PC-3 (cell line): ENCODE results near the gene KCNIP4. TPM values are rescaled to one million over a fixed set of nuclear protein-coding genes. Genes with fewer than 3 reads are reported as not detected.
A peak's percentile ranks its signal among the peaks of the same experiment; 100 is the strongest.

Source experiments
- ATAC-seq: fragments of 200-7000 bp; cut with Tn5 transposase; 2 replicates; pipeline ENCODE4 v1.9.1; 2020; ENCODE audit warnings: mild to moderate bottlenecking, moderate library complexity
- BruUV-seq: library from RNA; stranded (reverse); fragments of 400-500 nt; replicated peaks from 2 replicates; lab custom pipeline; 2021; lab: Mats Ljungman, UMichigan
- CTCF ChIA-PET: fragments of 300-600 bp; sonication (Branson Sonifier 250); formaldehyde crosslinking; loops from one replicate; lab custom pipeline; 2022; ENCODE audit warnings: antibody characterized with exemption; lab: Charles Lee
- POLR2A ChIA-PET: fragments of 300-600 bp; sonication (Branson Sonifier 250); formaldehyde crosslinking; loops from one replicate; lab custom pipeline; 2022; ENCODE audit warnings: antibody characterized with exemption; ENCODE audit not compliant: unreplicated experiment; lab: Charles Lee
- DNase-seq: peaks from one replicate; pipeline ENCODE4 v3.0.0-alpha.2; 2015
- H2AFZ ChIP-seq: fragments of 300-600 bp; sonication (generic); 2 replicates; pipeline ENCODE4 v1.6.0; 2016; ENCODE audit warnings: antibody characterized with exemption, low read length
- H3F3A ChIP-seq: fragments of 300-600 bp; sonication (generic); one replicate; pipeline ENCODE4 v1.6.0; 2017; ENCODE audit warnings: antibody characterized with exemption, low read length, control low read depth, mild to moderate bottlenecking; ENCODE audit not compliant: unreplicated experiment
- H3K27ac ChIP-seq: fragments of 300-600 bp; sonication (generic); 2 replicates; pipeline ENCODE4 v1.5.1; 2016; ENCODE audit warnings: mild to moderate bottlenecking, low read length
- H3K27me3 ChIP-seq: fragments of 300-600 bp; sonication (generic); 2 replicates; pipeline ENCODE4 v1.6.1; 2016; ENCODE audit warnings: low read length, mixed read lengths
- H3K36me3 ChIP-seq: fragments of 300-600 bp; sonication (generic); 2 replicates; pipeline ENCODE4 v1.6.1; 2016; ENCODE audit warnings: low read depth, mixed run types, low read length, mixed read lengths
- H3K4me1 ChIP-seq: fragments of 300-600 bp; sonication (generic); 2 replicates; pipeline ENCODE4 v1.5.1; 2016; ENCODE audit warnings: low read length; ENCODE audit not compliant: insufficient read depth
- H3K4me2 ChIP-seq: fragments of 300-600 bp; sonication (generic); 2 replicates; pipeline ENCODE4 v1.6.0; 2016; ENCODE audit warnings: low read length
- H3K4me3 ChIP-seq: fragments of 300-600 bp; sonication (generic); 2 replicates; pipeline ENCODE4 v1.5.1; 2016; ENCODE audit warnings: mild to moderate bottlenecking, low read length, mixed read lengths
- H3K79me2 ChIP-seq: fragments of 300-600 bp; sonication (generic); 2 replicates; pipeline ENCODE4 v1.6.1; 2017; ENCODE audit warnings: low read length, mixed read lengths
- H3K9ac ChIP-seq: fragments of 300-600 bp; sonication (generic); 2 replicates; pipeline ENCODE4 v1.6.0; 2016; ENCODE audit warnings: mild to moderate bottlenecking, low read length
- H3K9me2 ChIP-seq: fragments of 300-600 bp; sonication (generic); replicated peaks from 2 replicates; pipeline ENCODE4 v1.6.1; 2016; ENCODE audit warnings: mixed run types, low read length, mixed read lengths
- H3K9me3 ChIP-seq: fragments of 300-600 bp; sonication (generic); 2 replicates; pipeline ENCODE4 v1.6.1; 2016; ENCODE audit warnings: low read length, mixed read lengths
- H4K20me1 ChIP-seq: fragments of 300-600 bp; sonication (generic); 2 replicates; pipeline ENCODE4 v1.6.1; 2016; ENCODE audit warnings: low read length, mixed read lengths
- CTCF ChIP-seq: fragments of 300-600 bp; sonication (generic); conservative IDR thresholded peaks from 2 replicates; pipeline ENCODE4 v1.5.1; 2017; ENCODE audit warnings: antibody characterized with exemption, low read depth, mild to moderate bottlenecking, low read length
- EZH2 ChIP-seq: fragments of 300-600 bp; sonication (generic); IDR thresholded peaks from one replicate; pipeline ENCODE4 v1.6.1; 2017; ENCODE audit warnings: antibody characterized with exemption, mild to moderate bottlenecking, low read length; ENCODE audit not compliant: unreplicated experiment
- EZH2phosphoT487 ChIP-seq: fragments of 300-600 bp; sonication (generic); IDR thresholded peaks from 2 replicates; pipeline ENCODE4 v1.6.1; 2018; ENCODE audit warnings: mild to moderate bottlenecking, antibody characterized with exemption, low read length, borderline replicate concordance
- intact Hi-C: fragments of 100-400 bp; cut with micrococcal nuclease; formaldehyde crosslinking; loops from 2 replicates; pipeline ENCODE4 v1.9.0; 2023
- total RNA-seq: library from RNA; depleted of rRNA; stranded (reverse); fragments of >200 nt; gene quantifications from 2 replicates; pipeline ENCODE4 v1.2.3, GENCODE V29; 2014

Gene KCNIP4
- total RNA-seq, 1 experiment from 2014 or later = not detected

GRCh38 chr4:20764366-20764992, 1184.1 kb downstream of the KCNIP4 start:
- ATAC-seq (no peak), DNase-seq (peak; percentile 6)
- Histone ChIP-seq H3K79me2 (no peaks in the 10 kb centered on the region), H3K4me3 (no peak overlapping the region), H4K20me1 (no peaks in the 10 kb centered on the region), H3K9me3 (no peaks in the 10 kb centered on the region), H3K36me3 (no peaks in the 10 kb centered on the region), H3K4me1 (no peaks in the 10 kb centered on the region), H3K27ac (no peak overlapping the region), H3F3A (no peaks in the 10 kb centered on the region), H3K27me3 (no peaks in the 10 kb centered on the region), H3K9ac (no peak overlapping the region), H3K9me2 (no peaks in the 10 kb centered on the region), H3K4me2 (no peak overlapping the region), H2AFZ (no peak overlapping the region)
- TF ChIP-seq EZH2 (no peak), CTCF (no peak), EZH2phosphoT487 (no peak)
- POLR2A ChIA-PET = no interaction called here
- intact Hi-C loops = no loop called here
- no TSS peak for BruUV-seq
- CTCF ChIA-PET = no interaction called here

DNA sequence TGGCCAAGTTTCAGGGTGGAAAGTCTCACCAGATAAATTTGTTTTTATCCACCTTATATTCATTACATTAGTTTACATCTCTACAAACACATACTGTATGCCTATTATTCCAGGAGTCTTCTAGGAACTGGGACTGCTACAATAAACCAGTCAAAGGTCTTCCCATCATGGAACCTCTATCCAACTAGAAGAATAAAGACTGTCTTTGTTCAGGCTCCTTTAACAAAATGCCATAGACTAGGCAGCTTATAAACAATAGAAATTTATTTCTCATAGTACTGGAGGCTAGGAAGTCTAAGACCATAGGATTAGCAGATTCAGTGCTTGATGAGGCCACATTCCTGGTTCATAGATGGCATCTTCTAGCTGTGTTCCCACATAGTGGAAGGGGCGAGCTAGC, 1186.7 kb downstream of the KCNIP4 start:
- no peak for ATAC-seq
- no TSS peak for BruUV-seq
- no peaks in the 10 kb centered on the region for H3K27me3 ChIP-seq
- H3K4me2 ChIP-seq = no peak overlapping the region
- H3F3A ChIP-seq = no peaks in the 10 kb centered on the region
- H3K79me2 ChIP-seq = no peaks in the 10 kb centered on the region
- no peaks in the 10 kb centered on the region for H4K20me1 ChIP-seq
- DNase-seq = no peak
- H3K9me2 ChIP-seq = no peaks in the 10 kb centered on the region
- no peaks in the 10 kb centered on the region for H3K36me3 ChIP-seq
- H2AFZ ChIP-seq = no peak overlapping the region
- intact Hi-C loops = no loop called here
- H3K4me1 ChIP-seq = no peaks in the 10 kb centered on the region
- ChIA-PET POLR2A (no interaction called here), CTCF (no interaction called here)
- TF ChIP-seq EZH2phosphoT487 = no peak
- no peak overlapping the region for H3K27ac ChIP-seq
- H3K4me3 ChIP-seq = no peak overlapping the region
- no peak overlapping the region for H3K9ac ChIP-seq
- no peaks in the 10 kb centered on the region for H3K9me3 ChIP-seq

GRCh38 chr4:20761382-20761781, 1187.2 kb downstream of the KCNIP4 start:
- intact Hi-C loops = no loop called here
- no peak overlapping the region for H3K9ac ChIP-seq
- no peaks in the 10 kb centered on the region for H3K9me3 ChIP-seq
- no peaks in the 10 kb centered on the region for H3K9me2 ChIP-seq
- ATAC-seq = no peak
- DNase-seq = peak; percentile 16
- H3K4me3 ChIP-seq = no peak overlapping the region
- no peak overlapping the region for H2AFZ ChIP-seq
- ChIA-PET POLR2A (no interaction called here), CTCF (no interaction called here)
- TF ChIP-seq EZH2phosphoT487 = no peak
- no peak for TF ChIP-seq EZH2
- TF ChIP-seq CTCF = no peak
- no peaks in the 10 kb centered on the region for H4K20me1 ChIP-seq
- H3K36me3 ChIP-seq = no peaks in the 10 kb centered on the region
- H3K27ac ChIP-seq = no peak overlapping the region
- no peaks in the 10 kb centered on the region for H3K79me2 ChIP-seq
- H3K4me2 ChIP-seq = no peak overlapping the region
- no peaks in the 10 kb centered on the region for H3K4me1 ChIP-seq
- no peaks in the 10 kb centered on the region for H3F3A ChIP-seq
- no peaks in the 10 kb centered on the region for H3K27me3 ChIP-seq
- no TSS peak for BruUV-seq
